ENCODE results near the gene SATL1. TPM values are rescaled to one million over a fixed set of nuclear protein-coding genes. Genes with fewer than 3 reads are reported as not detected.

SATL1 gene
- total RNA-seq, 1 experiment from 2014 or later, result not detected

DNA sequence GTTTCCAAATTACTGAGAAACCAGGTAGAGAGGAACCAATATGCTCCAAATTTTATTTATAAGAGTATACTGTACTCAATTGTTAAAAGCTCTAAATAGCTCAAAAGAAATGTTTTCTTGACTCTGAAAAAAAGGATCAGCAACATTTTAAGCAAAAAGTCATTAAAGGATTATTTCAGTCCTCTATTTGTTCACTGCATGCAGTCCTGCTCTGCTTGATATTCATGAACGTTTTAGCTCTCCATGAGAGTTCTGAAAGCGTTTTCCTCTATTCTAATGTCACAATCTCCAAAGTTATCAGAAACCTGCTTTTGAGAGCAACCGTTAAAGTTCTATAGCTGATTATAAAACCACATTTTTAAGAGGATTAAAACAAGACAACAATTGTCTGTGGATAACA lies 129.4 kb downstream of the SATL1 start:
- in situ Hi-C loops (cut with HindIII; ENCODE audit: low pct_unique_long_range_greater_than_20kb, low sequenced_read_pairs), result no loop called here
- POLR2A ChIA-PET, result no interaction called here
- H3K27ac ChIP-seq (ENCODE audit: low read length), result no peak overlapping the region
- ATAC-seq (no peak), DNase-seq (ENCODE audit: low read depth, low spot score) (no peak)
- BruUV-seq (replicated peaks), result no TSS peak
- no peak overlapping the region for H3K4me3 ChIP-seq (ENCODE audit: low read depth in 2 of 2, low read length in 2 of 2)
- H3K4me1 ChIP-seq (ENCODE audit: control insufficient read depth, insufficient read depth, low read length), result no peaks in the 10 kb centered on the region
- no peaks in the 10 kb centered on the region for H3K36me3 ChIP-seq (ENCODE audit: control insufficient read depth, insufficient read depth, low read length)
- H3K9me3 ChIP-seq (ENCODE audit: control insufficient read depth, insufficient read depth, low read depth, low read length), result no peaks in the 10 kb centered on the region
- CTCF ChIA-PET, result no interaction called here
- TF ChIP-seq TCF7L2 (IDR thresholded peaks at IDR 0.05; ENCODE audit: low read depth, low read length) (no peak), SIN3A (IDR thresholded peaks at IDR 0.05; ENCODE audit: borderline replicate concordance, insufficient read depth, low read depth, low read length) (no peak), POLR2AphosphoS5 (IDR thresholded peaks at IDR 0.05; ENCODE audit: low read depth, low read length) (no peak)
- TF ChIP-seq, protein P1, sequence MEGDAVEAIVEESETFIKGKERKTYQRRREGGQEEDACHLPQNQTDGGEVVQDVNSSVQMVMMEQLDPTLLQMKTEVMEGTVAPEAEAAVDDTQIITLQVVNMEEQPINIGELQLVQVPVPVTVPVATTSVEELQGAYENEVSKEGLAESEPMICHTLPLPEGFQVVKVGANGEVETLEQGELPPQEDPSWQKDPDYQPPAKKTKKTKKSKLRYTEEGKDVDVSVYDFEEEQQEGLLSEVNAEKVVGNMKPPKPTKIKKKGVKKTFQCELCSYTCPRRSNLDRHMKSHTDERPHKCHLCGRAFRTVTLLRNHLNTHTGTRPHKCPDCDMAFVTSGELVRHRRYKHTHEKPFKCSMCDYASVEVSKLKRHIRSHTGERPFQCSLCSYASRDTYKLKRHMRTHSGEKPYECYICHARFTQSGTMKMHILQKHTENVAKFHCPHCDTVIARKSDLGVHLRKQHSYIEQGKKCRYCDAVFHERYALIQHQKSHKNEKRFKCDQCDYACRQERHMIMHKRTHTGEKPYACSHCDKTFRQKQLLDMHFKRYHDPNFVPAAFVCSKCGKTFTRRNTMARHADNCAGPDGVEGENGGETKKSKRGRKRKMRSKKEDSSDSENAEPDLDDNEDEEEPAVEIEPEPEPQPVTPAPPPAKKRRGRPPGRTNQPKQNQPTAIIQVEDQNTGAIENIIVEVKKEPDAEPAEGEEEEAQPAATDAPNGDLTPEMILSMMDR (IDR thresholded peaks at IDR 0.05), result no peak
- TF ChIP-seq, protein P2, sequence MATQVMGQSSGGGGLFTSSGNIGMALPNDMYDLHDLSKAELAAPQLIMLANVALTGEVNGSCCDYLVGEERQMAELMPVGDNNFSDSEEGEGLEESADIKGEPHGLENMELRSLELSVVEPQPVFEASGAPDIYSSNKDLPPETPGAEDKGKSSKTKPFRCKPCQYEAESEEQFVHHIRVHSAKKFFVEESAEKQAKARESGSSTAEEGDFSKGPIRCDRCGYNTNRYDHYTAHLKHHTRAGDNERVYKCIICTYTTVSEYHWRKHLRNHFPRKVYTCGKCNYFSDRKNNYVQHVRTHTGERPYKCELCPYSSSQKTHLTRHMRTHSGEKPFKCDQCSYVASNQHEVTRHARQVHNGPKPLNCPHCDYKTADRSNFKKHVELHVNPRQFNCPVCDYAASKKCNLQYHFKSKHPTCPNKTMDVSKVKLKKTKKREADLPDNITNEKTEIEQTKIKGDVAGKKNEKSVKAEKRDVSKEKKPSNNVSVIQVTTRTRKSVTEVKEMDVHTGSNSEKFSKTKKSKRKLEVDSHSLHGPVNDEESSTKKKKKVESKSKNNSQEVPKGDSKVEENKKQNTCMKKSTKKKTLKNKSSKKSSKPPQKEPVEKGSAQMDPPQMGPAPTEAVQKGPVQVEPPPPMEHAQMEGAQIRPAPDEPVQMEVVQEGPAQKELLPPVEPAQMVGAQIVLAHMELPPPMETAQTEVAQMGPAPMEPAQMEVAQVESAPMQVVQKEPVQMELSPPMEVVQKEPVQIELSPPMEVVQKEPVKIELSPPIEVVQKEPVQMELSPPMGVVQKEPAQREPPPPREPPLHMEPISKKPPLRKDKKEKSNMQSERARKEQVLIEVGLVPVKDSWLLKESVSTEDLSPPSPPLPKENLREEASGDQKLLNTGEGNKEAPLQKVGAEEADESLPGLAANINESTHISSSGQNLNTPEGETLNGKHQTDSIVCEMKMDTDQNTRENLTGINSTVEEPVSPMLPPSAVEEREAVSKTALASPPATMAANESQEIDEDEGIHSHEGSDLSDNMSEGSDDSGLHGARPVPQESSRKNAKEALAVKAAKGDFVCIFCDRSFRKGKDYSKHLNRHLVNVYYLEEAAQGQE (IDR thresholded peaks at IDR 0.05; ENCODE audit: insufficient read depth in 1 of 2, low read depth in 2 of 2, low read length in 1 of 2), result no peak
- intact Hi-C loops (cut with micrococcal nuclease; ENCODE audit: unreplicated experiment), result no loop called here
- no peaks in the 10 kb centered on the region for H3K27me3 ChIP-seq (ENCODE audit: control insufficient read depth, insufficient read depth, low read length)

DNA sequence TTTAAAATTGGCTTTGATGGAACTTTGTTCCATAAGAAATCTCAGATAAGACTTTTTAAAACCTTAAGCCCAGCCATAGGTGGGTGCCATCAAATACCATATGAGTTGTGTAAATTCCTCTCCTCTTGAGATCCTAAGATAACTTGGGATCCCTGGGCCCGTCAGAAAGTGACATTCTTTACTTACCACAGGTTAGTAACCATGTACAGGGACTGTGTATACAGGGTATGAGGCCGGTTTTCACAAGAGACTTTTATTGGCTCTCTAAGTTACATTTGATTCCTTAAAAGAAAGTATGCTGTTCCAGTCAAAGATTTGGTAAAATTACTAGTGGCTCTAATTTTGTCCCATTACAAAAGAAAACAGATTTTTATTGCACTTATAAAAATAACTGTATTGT lies 129.8 kb downstream of the SATL1 start:
- no TSS peak for BruUV-seq (replicated peaks)
- no peak overlapping the region for H3K4me3 ChIP-seq (ENCODE audit: low read depth in 2 of 2, low read length in 2 of 2)
- H3K27ac ChIP-seq (ENCODE audit: low read length), result no peak overlapping the region
- ATAC-seq (no peak), DNase-seq (ENCODE audit: low read depth, low spot score) (no peak)
- no peaks in the 10 kb centered on the region for H3K36me3 ChIP-seq (ENCODE audit: control insufficient read depth, insufficient read depth, low read length)
- in situ Hi-C loops (cut with HindIII; ENCODE audit: low pct_unique_long_range_greater_than_20kb, low sequenced_read_pairs) (no loop called here), intact Hi-C loops (cut with micrococcal nuclease; ENCODE audit: unreplicated experiment) (no loop called here)
- CTCF ChIA-PET, result no interaction called here
- H3K4me1 ChIP-seq (ENCODE audit: control insufficient read depth, insufficient read depth, low read length), result no peaks in the 10 kb centered on the region
- H3K27me3 ChIP-seq (ENCODE audit: control insufficient read depth, insufficient read depth, low read length), result no peaks in the 10 kb centered on the region
- POLR2A ChIA-PET, result no interaction called here
- H3K9me3 ChIP-seq (ENCODE audit: control insufficient read depth, insufficient read depth, low read depth, low read length), result no peaks in the 10 kb centered on the region
- TF ChIP-seq, protein P2 (IDR thresholded peaks at IDR 0.05; ENCODE audit: insufficient read depth in 1 of 2, low read depth in 2 of 2, low read length in 1 of 2), result no peak
- TF ChIP-seq TCF7L2 (IDR thresholded peaks at IDR 0.05; ENCODE audit: low read depth, low read length), result no peak
- TF ChIP-seq SIN3A (IDR thresholded peaks at IDR 0.05; ENCODE audit: borderline replicate concordance, insufficient read depth, low read depth, low read length), result no peak
- TF ChIP-seq, protein P1 (IDR thresholded peaks at IDR 0.05), result no peak
- TF ChIP-seq POLR2AphosphoS5 (IDR thresholded peaks at IDR 0.05; ENCODE audit: low read depth, low read length), result no peak

Measured in Panc1 (cell line).